Measurements from ENCODE around the gene AMOTL1. TPM values are rescaled to one million over a fixed set of nuclear protein-coding genes. Genes with fewer than 3 reads are reported as not detected.

The AMOTL1 gene
- total RNA-seq, 1 donor from 2014 or later: 22.6 TPM

- Histone ChIP-seq H4K20me1 (ENCODE audit: low read depth) (no peaks in the 10 kb centered on the region), H3K9ac (no peak overlapping the region), H3K4me2 (no peak overlapping the region), H3K27me3 (no peaks in the 10 kb centered on the region), H3K79me2 (ENCODE audit: low read depth) (no peaks in the 10 kb centered on the region), H3K27ac (no peak overlapping the region), H3K9me3 (ENCODE audit: low read depth) (no peaks in the 10 kb centered on the region), H2AFZ (replicated peaks) (no peak overlapping the region), H3K4me1 (peaks cover 13% of the 10 kb centered on the region), H3F3A (ENCODE audit: low read depth) (no peaks in the 10 kb centered on the region), H3K4me3 (no peak overlapping the region), H3K36me3 (no peaks in the 10 kb centered on the region)
- TF ChIP-seq EZH2phosphoT487 (IDR thresholded peaks at IDR 0.05): no peak
- TF ChIP-seq CTCF (IDR thresholded peaks at IDR 0.05): no peak
- no peak for TF ChIP-seq EZH2 (IDR thresholded peaks at IDR 0.05)
- Mint-ChIP-seq H3K36me3 (no peaks in the 10 kb centered on the region), H3K27me3 (ENCODE audit: insufficient read depth, low read depth) (peaks cover 2% of the 10 kb centered on the region), H3K4me1 (peaks cover 68% of the 10 kb centered on the region), H3K4me3 (peak overlapping the region; percentile 30), H3K9me3 (no peaks in the 10 kb centered on the region), H3K27ac (peak overlapping the region; percentile 29)
- DNase-seq (ENCODE audit: low spot score): no peak
Measured at GRCh38 chr11:94925422-94926270, 157.5 kb downstream of the AMOTL1 start.

- Mint-ChIP-seq H3K27me3 (ENCODE audit: insufficient read depth, low read depth) (peaks cover 2% of the 10 kb centered on the region), H3K27ac (peak overlapping the region; percentile 29), H3K36me3 (no peaks in the 10 kb centered on the region), H3K4me3 (peak overlapping the region; percentile 30), H3K4me1 (peaks cover 68% of the 10 kb centered on the region), H3K9me3 (no peaks in the 10 kb centered on the region)
- no peaks in the 10 kb centered on the region for H3K36me3 ChIP-seq
- no peak overlapping the region for H2AFZ ChIP-seq (replicated peaks)
- H3K27ac ChIP-seq: no peak overlapping the region
- H3K27me3 ChIP-seq: no peaks in the 10 kb centered on the region
- TF ChIP-seq EZH2 (IDR thresholded peaks at IDR 0.05) (no peak), EZH2phosphoT487 (IDR thresholded peaks at IDR 0.05) (no peak), CTCF (IDR thresholded peaks at IDR 0.05) (no peak)
- peaks cover 13% of the 10 kb centered on the region for H3K4me1 ChIP-seq
- no peaks in the 10 kb centered on the region for H4K20me1 ChIP-seq (ENCODE audit: low read depth)
- H3K9me3 ChIP-seq (ENCODE audit: low read depth): no peaks in the 10 kb centered on the region
- no peak overlapping the region for H3K4me2 ChIP-seq
- H3K4me3 ChIP-seq: no peak overlapping the region
- no peaks in the 10 kb centered on the region for H3K79me2 ChIP-seq (ENCODE audit: low read depth)
- no peak for DNase-seq (ENCODE audit: low spot score)
- no peaks in the 10 kb centered on the region for H3F3A ChIP-seq (ENCODE audit: low read depth)
- no peak overlapping the region for H3K9ac ChIP-seq
Measured at GRCh38 chr11:94926271-94926625, 158.1 kb downstream of the AMOTL1 start.

Other genes starting within 250 kb of the AMOTL1 start
- gene FUT4, start 224.4 kb upstream of the AMOTL1 start, total RNA-seq (ENCODE audit: low replicate concordance): 2.4 and 2.7 TPM in 2 replicates
- gene PIWIL4, start 201.0 kb upstream of the AMOTL1 start, total RNA-seq (ENCODE audit: low replicate concordance): 1.1 and 1.3 TPM in 2 replicates
- 61.4 and 103 TPM in 2 replicates for gene CWC15, start 205.2 kb downstream of the AMOTL1 start, total RNA-seq (ENCODE audit: low replicate concordance)
- gene KDM4D, start 205.4 kb downstream of the AMOTL1 start, total RNA-seq (ENCODE audit: low replicate concordance): 4.8 and 6.8 TPM in 2 replicates